Retinal pigment epithelial cell (primary cell): ENCODE results near the gene TPPP2.
A peak's percentile ranks its signal among the peaks of the same experiment; 100 is the strongest.

ENCODE experiments used
- DNase-seq: peaks from one replicate; pipeline ENCODE4 v3.0.0-alpha.2; 2010; ENCODE audit warnings: low read depth
- H3K4me3 ChIP-seq: 2 replicates; pipeline ENCODE4 v1.5.1; 2011; ENCODE audit warnings: mild to moderate bottlenecking, low read length, control low read depth, moderate library complexity
- CTCF ChIP-seq: conservative IDR thresholded peaks from 2 replicates; pipeline ENCODE4 v1.5.1; 2011; ENCODE audit warnings: low read depth, low read length, control low read depth, inconsistent platforms

The TPPP2 gene

DNA sequence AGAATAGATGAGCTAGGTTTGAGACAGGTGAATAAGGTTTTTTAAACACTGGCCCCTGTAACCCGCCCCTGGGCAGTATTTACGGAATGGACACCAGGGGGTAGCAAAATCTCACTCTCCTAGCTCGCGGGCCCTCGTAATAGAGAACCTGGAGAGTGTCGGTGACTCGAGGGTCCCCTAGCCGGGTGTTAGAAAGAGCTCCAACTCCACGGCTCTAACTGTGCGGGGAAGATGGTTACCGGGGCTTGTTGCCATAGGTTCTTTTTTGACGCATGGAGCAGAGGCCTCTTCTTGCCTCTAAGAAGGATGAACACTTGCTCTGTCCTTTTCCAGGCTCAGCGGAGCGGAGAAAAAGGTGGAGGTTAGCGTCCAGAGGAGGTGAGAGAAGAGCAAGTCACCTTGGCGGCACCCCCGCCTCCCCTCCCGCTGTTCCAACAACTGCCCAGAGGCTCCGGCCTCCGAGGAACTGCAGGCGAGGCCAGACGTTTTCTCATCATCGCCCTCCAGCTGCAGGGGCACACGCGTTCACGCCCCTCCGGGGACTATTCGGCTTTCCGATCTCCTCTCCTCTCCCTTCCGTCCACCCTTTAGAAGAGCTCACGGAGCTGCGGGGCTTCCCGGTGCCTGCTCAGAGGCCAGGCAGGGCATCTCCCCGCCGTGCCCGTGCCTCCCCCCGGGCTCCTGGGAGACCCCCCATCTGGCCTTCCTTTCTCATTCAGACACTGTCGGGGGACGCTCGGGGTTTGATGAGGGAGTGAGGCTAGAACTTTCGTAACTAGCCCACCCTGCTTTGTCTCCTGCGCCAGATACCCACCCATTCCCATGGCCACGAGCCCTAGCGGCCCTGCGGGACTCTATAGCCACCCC is 38.7 kb downstream of the TPPP2 start:
- H3K4me3 ChIP-seq: peak overlapping the region; percentile 78
- no peak for DNase-seq
- TF ChIP-seq CTCF: peak; percentile 72

GRCh38 chr14:21069388-21070082 is 39.5 kb downstream of the TPPP2 start:
- no peak for DNase-seq
- H3K4me3 ChIP-seq: peak overlapping the region; percentile 78
- no peak for TF ChIP-seq CTCF

GRCh38 chr14:21070083-21070609 is 40.1 kb downstream of the TPPP2 start, which contains the start of gene ARHGEF40:
TSS of gene ARHGEF40 (plus strand) at chr14:21070304. CDS start at chr14:21070397, 93 bp downstream.
- no peak for DNase-seq
- peak within 1 kb of the TSS; percentile 78 for H3K4me3 ChIP-seq
- TF ChIP-seq CTCF: no peak

DNA sequence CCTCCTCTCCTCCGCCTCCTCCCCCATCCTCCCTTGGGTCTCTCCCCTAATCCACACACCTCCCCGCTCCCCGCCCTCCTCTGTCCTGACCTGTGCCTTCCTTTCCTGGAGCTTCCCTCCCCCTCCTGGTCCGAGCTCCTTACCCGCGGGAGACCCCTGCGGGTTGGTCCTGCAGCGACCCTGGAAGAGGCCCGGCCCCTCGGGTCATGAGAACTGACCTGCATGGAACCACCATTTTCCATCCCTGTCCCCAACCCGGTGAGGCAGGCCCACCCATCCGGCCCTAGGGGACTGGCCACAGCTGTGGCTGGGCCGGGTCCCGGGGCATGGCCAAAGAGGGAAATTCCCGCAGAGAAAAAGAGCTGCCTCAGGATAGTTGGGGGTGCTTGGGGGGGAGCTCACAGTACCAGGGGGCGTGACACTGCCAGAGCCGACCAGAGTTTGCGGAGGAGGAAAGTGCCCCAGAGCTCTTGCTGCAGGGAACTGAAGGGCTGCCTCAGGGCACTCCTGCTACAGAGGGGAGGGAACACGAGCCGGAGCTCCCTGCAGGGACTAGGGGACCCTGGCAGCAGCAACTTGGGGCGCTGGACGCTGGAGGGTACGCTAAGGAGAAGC is 40.7 kb downstream of the TPPP2 start:
- TF ChIP-seq CTCF: no peak
- no peak for DNase-seq
- peak overlapping the region; percentile 78 for H3K4me3 ChIP-seq

- H3K4me3 ChIP-seq: peak overlapping the region; percentile 78
- TF ChIP-seq CTCF: no peak
- DNase-seq: no peak
Measured at GRCh38 chr14:21071225-21072030, 41.4 kb downstream of the TPPP2 start.

- no peak for TF ChIP-seq CTCF
- no peak for DNase-seq
- peak overlapping the region; percentile 78 for H3K4me3 ChIP-seq
Measured at GRCh38 chr14:21072031-21072473, 42.0 kb downstream of the TPPP2 start.
